Esophagus squamous epithelium (tissue), 4 donors: ENCODE data around the gene CFAP53.
"Not testable (repeated sequence)": the region's sequence is repeated elsewhere in the genome, so short reads cannot be mapped to it uniquely, and the experiment has no call there.

ENCODE experiments used
- CTCF ChIP-seq, 6 experiments: fragments of 450-650 bp in 4 of 6; fragments of 200-600 bp in 2 of 6; sonication (generic) in 2 of 6; IDR thresholded peaks; one replicate each; pipeline ENCODE4 v1.5.1; 2016 to 2019; ENCODE audit warnings: antibody characterized with exemption in 6 of 6, mild to moderate bottlenecking in 4 of 6, moderate library complexity in 4 of 6
- POLR2A ChIP-seq, 4 donors: fragments of 450-650 bp; IDR thresholded peaks; one replicate each; pipeline ENCODE4 v1.6.1; 2017; ENCODE audit warnings: antibody characterized with exemption in 4 of 4, mild to moderate bottlenecking in 4 of 4, moderate library complexity in 3 of 4

DNA sequence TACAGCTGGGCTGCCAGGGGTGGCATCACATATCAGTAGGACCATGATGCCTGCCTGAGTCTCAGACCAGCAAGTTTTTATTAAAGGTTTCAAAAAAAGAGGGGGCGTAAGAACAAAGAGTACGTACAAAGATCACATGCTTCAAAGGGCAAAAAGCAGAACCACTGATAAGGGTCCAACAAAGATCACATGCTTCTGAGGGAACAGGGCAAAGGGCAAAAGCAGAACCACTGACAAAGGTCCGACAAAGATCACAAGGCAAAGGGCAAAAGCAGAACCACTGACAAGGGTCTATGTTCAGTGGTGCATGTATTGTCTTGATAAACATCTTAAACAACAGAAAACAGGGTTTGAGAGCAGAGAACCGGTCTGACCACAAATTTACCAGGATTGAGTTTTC lies 46.0 kb downstream of the CFAP53 start:
- not testable (repeated sequence) for TF ChIP-seq CTCF, POLR2A (IDR thresholded peaks at IDR 0.05)
